ENCODE data around the gene DSN1.

- TF ChIP-seq CTCF (IDR thresholded peaks at IDR 0.05), result no peak
- no peak for TF ChIP-seq EZH2 (IDR thresholded peaks at IDR 0.05)
These were observed 48.4 kb upstream of the DSN1 start for GRCh38 chr20:36821964-36822437.
